Esophagus muscularis mucosa (tissue), 4 donors: ENCODE measurements around the gene DIP2A.

Experiments used
- CTCF ChIP-seq, 3 experiments: fragments of 200-600 bp in 2 of 3; fragments of 450-650 bp in 1 of 3; sonication (generic) in 2 of 3; IDR thresholded peaks; one replicate each; pipeline ENCODE4 v1.5.1; 2017 to 2019; ENCODE audit warnings: antibody characterized with exemption in 3 of 3, mild to moderate bottlenecking in 2 of 3, moderate library complexity in 1 of 3
- EP300 ChIP-seq: sonication (generic); formaldehyde crosslinking; IDR thresholded peaks from one replicate; pipeline ENCODE4 v1.6.1; 2017; ENCODE audit warnings: antibody characterized with exemption
- POLR2AphosphoS5 ChIP-seq, 2 donors: sonication (generic); formaldehyde crosslinking; IDR thresholded peaks; one replicate each; pipeline ENCODE4 v1.6.1; 2017; ENCODE audit warnings: antibody characterized with exemption in 2 of 2

GRCh38 chr21:46555225-46555617, 96.5 kb downstream of the DIP2A start:
- TF ChIP-seq CTCF (IDR thresholded peaks at IDR 0.05), result no peak
- no peak for TF ChIP-seq EP300
- no peak for TF ChIP-seq POLR2AphosphoS5 (IDR thresholded peaks at IDR 0.05)
